Chondrocyte (in vitro differentiated cells): ENCODE data around the gene MAP3K12. TPM values are rescaled to one million over a fixed set of nuclear protein-coding genes. Genes with fewer than 3 reads are reported as not detected.

Source experiments
- DNase-seq: peaks from one replicate; pipeline ENCODE4 v3.0.0; 2021; ENCODE audit warnings: mixed read lengths, low spot score
- H3K27ac Mint-ChIP-seq: one replicate; pipeline ENCODE4 v1.8.0; 2021; ENCODE audit warnings: mild to moderate bottlenecking, moderate library complexity, mixed read lengths; ENCODE audit not compliant: unreplicated experiment
- H3K27me3 Mint-ChIP-seq: 2 replicates; pipeline ENCODE4 v1.8.0; 2021; ENCODE audit warnings: low read depth, mixed read lengths
- H3K36me3 Mint-ChIP-seq: 2 replicates; pipeline ENCODE4 v1.8.0; 2021; ENCODE audit warnings: low read depth, mixed read lengths
- H3K4me1 Mint-ChIP-seq: 2 replicates; pipeline ENCODE4 v1.8.0; 2021; ENCODE audit warnings: low read depth, mild to moderate bottlenecking, mixed read lengths
- H3K4me3 Mint-ChIP-seq: one replicate; pipeline ENCODE4 v1.8.0; 2021; ENCODE audit warnings: mild to moderate bottlenecking, moderate library complexity, mixed read lengths; ENCODE audit not compliant: unreplicated experiment
- H3K9me3 Mint-ChIP-seq: 2 replicates; pipeline ENCODE4 v1.8.0; 2021; ENCODE audit warnings: low read depth, mixed read lengths
- total RNA-seq: library from RNA; stranded (reverse); gene quantifications from 3 replicates; pipeline ENCODE4 v1.2.1, GENCODE V29; 2021
- TF ChIP-seq, protein P1 (sequence below): fragments of 200-600 bp; sonication (generic); IDR thresholded peaks from 2 replicates; pipeline ENCODE4 v1.5.0; 2021; ENCODE audit warnings: antibody characterized with exemption, mild to moderate bottlenecking, moderate library complexity

Gene MAP3K12
- total RNA-seq, 1 donor from 2014 or later = 26.9 TPM

DNA sequence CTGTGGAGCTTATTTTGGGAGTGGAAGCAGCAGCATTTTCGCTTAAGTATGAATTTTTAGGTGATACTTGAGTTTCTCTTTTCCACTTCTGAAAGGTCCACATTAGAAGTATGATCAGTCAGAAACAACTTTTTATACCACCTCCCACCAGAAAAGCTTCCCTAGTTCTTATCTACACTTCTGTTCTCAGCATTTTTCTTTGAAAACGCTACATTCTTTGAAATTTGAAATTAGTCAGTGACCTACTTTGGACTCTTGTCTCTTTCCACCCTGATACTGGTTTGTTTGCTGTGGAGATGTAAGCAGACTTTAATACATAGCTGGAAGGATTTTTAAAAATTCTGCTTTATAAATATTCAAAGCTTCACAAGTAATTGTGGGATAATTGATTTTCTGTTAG lies 25.2 kb downstream of the MAP3K12 start:
- TF ChIP-seq, protein P1, sequence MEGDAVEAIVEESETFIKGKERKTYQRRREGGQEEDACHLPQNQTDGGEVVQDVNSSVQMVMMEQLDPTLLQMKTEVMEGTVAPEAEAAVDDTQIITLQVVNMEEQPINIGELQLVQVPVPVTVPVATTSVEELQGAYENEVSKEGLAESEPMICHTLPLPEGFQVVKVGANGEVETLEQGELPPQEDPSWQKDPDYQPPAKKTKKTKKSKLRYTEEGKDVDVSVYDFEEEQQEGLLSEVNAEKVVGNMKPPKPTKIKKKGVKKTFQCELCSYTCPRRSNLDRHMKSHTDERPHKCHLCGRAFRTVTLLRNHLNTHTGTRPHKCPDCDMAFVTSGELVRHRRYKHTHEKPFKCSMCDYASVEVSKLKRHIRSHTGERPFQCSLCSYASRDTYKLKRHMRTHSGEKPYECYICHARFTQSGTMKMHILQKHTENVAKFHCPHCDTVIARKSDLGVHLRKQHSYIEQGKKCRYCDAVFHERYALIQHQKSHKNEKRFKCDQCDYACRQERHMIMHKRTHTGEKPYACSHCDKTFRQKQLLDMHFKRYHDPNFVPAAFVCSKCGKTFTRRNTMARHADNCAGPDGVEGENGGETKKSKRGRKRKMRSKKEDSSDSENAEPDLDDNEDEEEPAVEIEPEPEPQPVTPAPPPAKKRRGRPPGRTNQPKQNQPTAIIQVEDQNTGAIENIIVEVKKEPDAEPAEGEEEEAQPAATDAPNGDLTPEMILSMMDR = no peak
- peak overlapping the region; percentile 22 for H3K27ac Mint-ChIP-seq
- no peaks in the 10 kb centered on the region for H3K9me3 Mint-ChIP-seq
- H3K4me3 Mint-ChIP-seq = no peak overlapping the region
- no peak for DNase-seq
- H3K27me3 Mint-ChIP-seq = no peaks in the 10 kb centered on the region
- H3K4me1 Mint-ChIP-seq = peaks cover 48% of the 10 kb centered on the region
- peaks cover 41% of the 10 kb centered on the region for H3K36me3 Mint-ChIP-seq

DNA sequence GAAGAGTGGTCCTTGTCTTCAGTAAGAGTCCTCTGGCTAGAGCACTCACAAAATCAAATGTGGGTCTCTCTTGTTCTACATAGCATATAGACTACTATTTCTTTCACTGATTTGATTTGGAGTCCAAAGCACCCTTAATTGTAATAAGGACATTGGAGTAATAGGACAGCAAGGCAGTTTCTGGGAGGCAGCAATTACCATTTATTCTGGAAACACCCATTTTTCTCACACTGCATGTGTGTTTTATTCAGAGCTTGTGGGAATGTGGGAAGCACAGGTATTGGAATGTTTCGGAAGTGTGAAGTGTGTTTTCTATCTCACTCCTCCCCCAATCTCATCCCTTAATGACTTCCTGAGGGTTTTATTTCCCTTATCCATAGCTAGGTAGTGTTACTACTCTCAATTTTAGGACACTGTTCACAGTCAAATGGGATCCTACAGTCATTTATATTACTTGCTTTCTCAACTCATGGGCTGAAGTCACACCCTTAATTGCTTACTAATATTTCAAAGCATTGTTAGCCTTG lies 27.1 kb downstream of the MAP3K12 start:
- Mint-ChIP-seq H3K4me1 (peaks cover 37% of the 10 kb centered on the region), H3K27me3 (no peaks in the 10 kb centered on the region), H3K9me3 (no peaks in the 10 kb centered on the region), H3K27ac (peak overlapping the region; percentile 23), H3K36me3 (peaks cover 52% of the 10 kb centered on the region), H3K4me3 (no peak overlapping the region)
- DNase-seq = no peak
- TF ChIP-seq, protein P1 = no peak

DNA sequence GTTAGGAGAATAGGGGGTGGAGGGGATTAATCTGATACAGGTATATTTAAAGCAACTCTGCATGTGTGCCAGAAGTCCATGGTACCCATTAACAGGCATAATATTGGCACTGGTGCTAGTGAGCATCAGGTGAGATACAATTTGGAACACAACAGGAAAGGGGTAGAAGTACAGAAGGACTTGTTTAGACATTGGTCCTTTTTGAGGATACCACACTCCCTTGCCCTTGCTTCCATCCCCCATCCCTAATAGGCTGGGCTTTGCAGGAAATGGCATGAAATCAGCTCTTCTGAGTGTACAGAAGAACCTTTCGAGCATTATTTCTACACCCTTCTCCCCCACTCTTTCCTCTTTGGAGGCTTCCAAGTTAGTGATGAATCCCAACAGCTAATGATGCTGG lies 31.0 kb downstream of the MAP3K12 start:
- H3K4me1 Mint-ChIP-seq = peaks cover 20% of the 10 kb centered on the region
- TF ChIP-seq, protein P1 = no peak
- DNase-seq = no peak
- H3K9me3 Mint-ChIP-seq = no peaks in the 10 kb centered on the region
- peaks cover 55% of the 10 kb centered on the region for H3K36me3 Mint-ChIP-seq
- no peaks in the 10 kb centered on the region for H3K27me3 Mint-ChIP-seq
- no peak overlapping the region for H3K27ac Mint-ChIP-seq
- H3K4me3 Mint-ChIP-seq = no peak overlapping the region

DNA sequence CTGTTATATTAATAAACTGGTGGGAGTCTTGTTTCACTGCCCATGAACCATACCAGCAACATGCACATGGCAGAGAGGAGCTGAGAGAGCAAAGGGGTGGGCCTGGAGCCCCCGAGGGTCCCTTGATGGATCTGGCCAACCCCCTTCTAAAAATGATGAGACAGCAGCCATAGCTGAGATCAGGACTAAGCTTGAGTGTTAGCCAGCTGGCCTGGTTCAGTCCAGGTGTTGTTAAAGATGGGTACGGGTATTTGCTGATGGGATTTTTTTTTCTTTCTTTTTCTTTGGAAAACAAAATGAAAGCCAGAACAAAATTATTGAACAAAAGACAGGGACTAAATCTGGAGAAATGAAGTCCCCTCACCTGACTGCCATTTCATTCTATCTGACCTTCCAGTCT lies 31.4 kb downstream of the MAP3K12 start:
- no peak overlapping the region for H3K27ac Mint-ChIP-seq

DNA sequence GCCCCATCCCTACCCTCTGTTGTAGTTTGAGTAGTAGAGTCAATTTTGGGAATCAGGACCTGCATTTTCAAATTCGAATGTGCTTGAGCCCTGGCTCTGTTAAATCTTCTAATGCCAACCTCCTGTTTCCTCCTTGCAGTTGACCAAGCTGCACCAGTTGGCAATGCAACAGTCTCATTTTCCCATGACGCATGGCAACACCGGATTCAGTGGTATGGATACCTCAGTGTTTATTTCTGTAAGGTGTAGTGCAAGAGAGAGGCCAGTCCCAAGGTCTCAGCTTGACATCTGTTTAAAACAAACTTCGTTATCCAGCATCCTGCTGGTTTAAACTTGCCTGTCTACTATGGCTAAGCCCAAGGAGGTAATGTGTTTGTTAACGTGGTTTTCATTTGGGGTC lies 32.2 kb downstream of the MAP3K12 start:
- DNase-seq = no peak
- no peaks in the 10 kb centered on the region for H3K9me3 Mint-ChIP-seq
- H3K27ac Mint-ChIP-seq = no peak overlapping the region
- TF ChIP-seq, protein P1 = no peak
- no peaks in the 10 kb centered on the region for H3K27me3 Mint-ChIP-seq
- H3K4me3 Mint-ChIP-seq = no peak overlapping the region
- peaks cover 18% of the 10 kb centered on the region for H3K4me1 Mint-ChIP-seq
- H3K36me3 Mint-ChIP-seq = peaks cover 60% of the 10 kb centered on the region

More for the DNA sequence above, 31.4 kb downstream of the MAP3K12 start:
- Mint-ChIP-seq H3K9me3 (no peaks in the 10 kb centered on the region), H3K36me3 (peaks cover 57% of the 10 kb centered on the region), H3K27me3 (no peaks in the 10 kb centered on the region), H3K4me1 (peaks cover 22% of the 10 kb centered on the region), H3K4me3 (no peak overlapping the region)
- TF ChIP-seq, protein P1 = no peak
- DNase-seq = peak; percentile 37
